ENCODE results near the gene HDAC7. TPM values are rescaled to one million over a fixed set of nuclear protein-coding genes. Genes with fewer than 3 reads are reported as not detected.

Gene HDAC7
- total RNA-seq, 1 donor from 2014 or later, result 76.1 TPM

GRCh38 chr12:47837190-47838171, 17.8 kb upstream of the HDAC7 start:
- H3K27ac Mint-ChIP-seq, result no peak overlapping the region
- no peaks in the 10 kb centered on the region for H3K9me3 Mint-ChIP-seq
- H3K4me3 Mint-ChIP-seq, result no peak overlapping the region
- H3K27me3 Mint-ChIP-seq, result peaks cover 4% of the 10 kb centered on the region
- TF ChIP-seq, protein P1, sequence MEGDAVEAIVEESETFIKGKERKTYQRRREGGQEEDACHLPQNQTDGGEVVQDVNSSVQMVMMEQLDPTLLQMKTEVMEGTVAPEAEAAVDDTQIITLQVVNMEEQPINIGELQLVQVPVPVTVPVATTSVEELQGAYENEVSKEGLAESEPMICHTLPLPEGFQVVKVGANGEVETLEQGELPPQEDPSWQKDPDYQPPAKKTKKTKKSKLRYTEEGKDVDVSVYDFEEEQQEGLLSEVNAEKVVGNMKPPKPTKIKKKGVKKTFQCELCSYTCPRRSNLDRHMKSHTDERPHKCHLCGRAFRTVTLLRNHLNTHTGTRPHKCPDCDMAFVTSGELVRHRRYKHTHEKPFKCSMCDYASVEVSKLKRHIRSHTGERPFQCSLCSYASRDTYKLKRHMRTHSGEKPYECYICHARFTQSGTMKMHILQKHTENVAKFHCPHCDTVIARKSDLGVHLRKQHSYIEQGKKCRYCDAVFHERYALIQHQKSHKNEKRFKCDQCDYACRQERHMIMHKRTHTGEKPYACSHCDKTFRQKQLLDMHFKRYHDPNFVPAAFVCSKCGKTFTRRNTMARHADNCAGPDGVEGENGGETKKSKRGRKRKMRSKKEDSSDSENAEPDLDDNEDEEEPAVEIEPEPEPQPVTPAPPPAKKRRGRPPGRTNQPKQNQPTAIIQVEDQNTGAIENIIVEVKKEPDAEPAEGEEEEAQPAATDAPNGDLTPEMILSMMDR (conservative IDR thresholded peaks at IDR 0.05), result peak; percentile 98
- no peaks in the 10 kb centered on the region for H3K36me3 Mint-ChIP-seq
- DNase-seq (ENCODE audit: extremely low spot score, unreplicated experiment), result no peak
- peaks cover 28% of the 10 kb centered on the region for H3K4me1 Mint-ChIP-seq (ENCODE audit: unreplicated experiment)

- DNase-seq (ENCODE audit: extremely low spot score, unreplicated experiment), result no peak
- Mint-ChIP-seq H3K4me1 (ENCODE audit: unreplicated experiment) (peaks cover 21% of the 10 kb centered on the region), H3K9me3 (no peaks in the 10 kb centered on the region), H3K27ac (peak overlapping the region; percentile 9), H3K27me3 (peaks cover 4% of the 10 kb centered on the region), H3K4me3 (no peak overlapping the region), H3K36me3 (no peaks in the 10 kb centered on the region)
- TF ChIP-seq, protein P1 (conservative IDR thresholded peaks at IDR 0.05), result no peak
Measured at GRCh38 chr12:47835831-47836155, 16.1 kb upstream of the HDAC7 start.

- H3K4me1 Mint-ChIP-seq (ENCODE audit: unreplicated experiment), result peaks cover 21% of the 10 kb centered on the region
- TF ChIP-seq, protein P1 (conservative IDR thresholded peaks at IDR 0.05), result no peak
- no peaks in the 10 kb centered on the region for H3K9me3 Mint-ChIP-seq
- no peaks in the 10 kb centered on the region for H3K27me3 Mint-ChIP-seq
- H3K4me3 Mint-ChIP-seq, result no peak overlapping the region
- peak overlapping the region; percentile 9 for H3K27ac Mint-ChIP-seq
- no peak for DNase-seq (ENCODE audit: extremely low spot score, unreplicated experiment)
- no peaks in the 10 kb centered on the region for H3K36me3 Mint-ChIP-seq
Measured at GRCh38 chr12:47835006-47835830, 15.5 kb upstream of the HDAC7 start.

GRCh38 chr12:47834199-47834903, 14.6 kb upstream of the HDAC7 start:
- no peak for DNase-seq (ENCODE audit: extremely low spot score, unreplicated experiment)
- no peaks in the 10 kb centered on the region for H3K36me3 Mint-ChIP-seq
- no peaks in the 10 kb centered on the region for H3K9me3 Mint-ChIP-seq
- no peak overlapping the region for H3K4me3 Mint-ChIP-seq
- no peaks in the 10 kb centered on the region for H3K27me3 Mint-ChIP-seq
- peaks cover 24% of the 10 kb centered on the region for H3K4me1 Mint-ChIP-seq (ENCODE audit: unreplicated experiment)
- peak overlapping the region; percentile 22 for H3K27ac Mint-ChIP-seq
- TF ChIP-seq, protein P1 (conservative IDR thresholded peaks at IDR 0.05), result no peak

DNA sequence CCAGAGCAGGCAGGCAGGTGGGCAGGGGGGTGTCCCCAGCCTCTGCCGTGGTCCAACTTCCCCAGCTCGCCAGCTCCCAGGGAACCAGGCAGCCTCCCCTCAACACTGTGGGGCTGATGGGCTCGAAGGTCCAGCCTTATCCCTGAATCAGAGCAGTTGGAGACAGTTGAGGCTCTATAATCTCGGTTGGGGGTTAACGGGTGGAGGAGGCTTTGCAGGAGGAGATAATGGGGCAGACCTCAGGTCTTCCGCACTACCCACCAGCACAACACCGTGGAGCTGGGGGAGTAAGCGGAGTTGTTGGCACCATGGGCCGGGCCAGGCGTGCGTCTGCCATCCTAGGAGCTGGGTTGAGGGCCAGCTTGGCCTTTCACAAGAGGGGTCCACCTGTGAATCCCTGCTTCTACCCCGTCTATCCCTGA, 13.9 kb upstream of the HDAC7 start:
- H3K27ac Mint-ChIP-seq, result no peak overlapping the region
- peaks cover 26% of the 10 kb centered on the region for H3K4me1 Mint-ChIP-seq (ENCODE audit: unreplicated experiment)
- TF ChIP-seq, protein P1 (conservative IDR thresholded peaks at IDR 0.05), result no peak
- no peaks in the 10 kb centered on the region for H3K9me3 Mint-ChIP-seq
- no peak for DNase-seq (ENCODE audit: extremely low spot score, unreplicated experiment)
- no peaks in the 10 kb centered on the region for H3K36me3 Mint-ChIP-seq
- no peak overlapping the region for H3K4me3 Mint-ChIP-seq
- no peaks in the 10 kb centered on the region for H3K27me3 Mint-ChIP-seq

All from type B pancreatic cell (in vitro differentiated cells).